HL-60 (cell line): ENCODE results near the gene EFNA4.

ENCODE experiments used
- DNase-seq, 2 experiments: peaks; one replicate each; pipeline ENCODE4 v3.0.0-alpha.2; 2010 to 2020; ENCODE audit warnings: low read depth in 1 of 2, low spot score in 1 of 2
- H3K27ac ChIP-seq: fragments of 250-450 bp; sonication (Bioruptor Pico); replicated peaks from 2 replicates; pipeline ENCODE4 v1.5.1; 2020; ENCODE audit warnings: mild to moderate bottlenecking, moderate library complexity
- H3K27me3 ChIP-seq: fragments of 250-450 bp; sonication (Bioruptor Pico); 2 replicates; pipeline ENCODE4 v1.5.1; 2021; ENCODE audit warnings: mild to moderate bottlenecking, moderate library complexity; ENCODE audit not compliant: insufficient read depth, poor library complexity, severe bottlenecking
- H3K4me3 ChIP-seq: replicated peaks from 2 replicates; pipeline ENCODE4 v1.5.1; 2011; ENCODE audit warnings: mild to moderate bottlenecking, control low read depth, low read length; ENCODE audit not compliant: insufficient read depth
- CTCF ChIP-seq: IDR thresholded peaks from one replicate; pipeline ENCODE4 v1.5.1; 2011; ENCODE audit warnings: low read length, control low read depth, inconsistent platforms; ENCODE audit not compliant: insufficient read depth
- GABPA ChIP-seq: IDR thresholded peaks from 2 replicates; pipeline ENCODE4 v1.6.1; 2012; ENCODE audit warnings: low read depth
- POLR2AphosphoS5 ChIP-seq: IDR thresholded peaks from 2 replicates; pipeline ENCODE4 v1.6.1; 2012; ENCODE audit warnings: low read depth
- REST ChIP-seq: IDR thresholded peaks from 2 replicates; pipeline ENCODE4 v1.6.1; 2012; ENCODE audit warnings: low read depth; ENCODE audit not compliant: insufficient replicate concordance
- SPI1 ChIP-seq: IDR thresholded peaks from 2 replicates; pipeline ENCODE4 v1.6.1; 2012; ENCODE audit warnings: low read depth, mild to moderate bottlenecking, borderline replicate concordance

The EFNA4 gene

GRCh38 chr1:155026588-155026987 is 37.0 kb upstream of the EFNA4 start:
- Histone ChIP-seq H3K27ac (no peak overlapping the region), H3K4me3 (no peak overlapping the region), H3K27me3 (no peaks in the 10 kb centered on the region)
- no peak for DNase-seq
- no peak for TF ChIP-seq CTCF
- no peak for TF ChIP-seq GABPA
- TF ChIP-seq POLR2AphosphoS5: no peak
- TF ChIP-seq REST: no peak
- TF ChIP-seq SPI1: no peak

- TF ChIP-seq REST: no peak
- TF ChIP-seq SPI1: no peak
- TF ChIP-seq CTCF: no peak
- TF ChIP-seq POLR2AphosphoS5: no peak
- TF ChIP-seq GABPA: no peak
- H3K27me3 ChIP-seq: no peaks in the 10 kb centered on the region
- no peak overlapping the region for H3K27ac ChIP-seq
- DNase-seq: no peak
- no peak overlapping the region for H3K4me3 ChIP-seq
Observed at GRCh38 chr1:155029513-155030242, 33.9 kb upstream of the EFNA4 start.

GRCh38 chr1:155030243-155030795 is 33.2 kb upstream of the EFNA4 start:
- TF ChIP-seq POLR2AphosphoS5: no peak
- no peak for TF ChIP-seq GABPA
- TF ChIP-seq REST: no peak
- no peak for TF ChIP-seq SPI1
- TF ChIP-seq CTCF: no peak
- Histone ChIP-seq H3K4me3 (no peak overlapping the region), H3K27ac (no peak overlapping the region), H3K27me3 (no peaks in the 10 kb centered on the region)
- no peak for DNase-seq
